IMR-90 (cell line): ENCODE measurements around the gene NRIP1.

Experiments used
- CEBPB ChIP-seq: IDR thresholded peaks from 2 replicates; pipeline ENCODE4 v1.6.1; 2012; ENCODE audit warnings: low read depth, low read length, improper control_type of control experiment
- CHD1 ChIP-seq: IDR thresholded peaks from 2 replicates; pipeline ENCODE4 v1.6.1; 2012; ENCODE audit warnings: low read depth, low read length, improper control_type of control experiment
- CTCF ChIP-seq: conservative IDR thresholded peaks from 2 replicates; pipeline ENCODE4 v1.5.1; 2012; ENCODE audit warnings: mild to moderate bottlenecking, low read depth, low read length, improper control_type of control experiment
- MAZ ChIP-seq: IDR thresholded peaks from 2 replicates; pipeline ENCODE4 v1.6.1; 2012; ENCODE audit warnings: low read depth, mild to moderate bottlenecking, low read length, improper control_type of control experiment, moderate library complexity, borderline replicate concordance
- NFE2L2 ChIP-seq: fragments of 150-350 bp; IDR thresholded peaks from 2 replicates; pipeline ENCODE4 v1.6.1; 2016; ENCODE audit warnings: low read depth, mild to moderate bottlenecking, low read length
- RFX5 ChIP-seq: IDR thresholded peaks from 2 replicates; pipeline ENCODE4 v1.8.0; 2012; ENCODE audit warnings: low read depth, mild to moderate bottlenecking, low read length, moderate library complexity
- USF2 ChIP-seq: fragments of 150-350 bp; IDR thresholded peaks from 2 replicates; pipeline ENCODE4 v1.6.1; 2017; ENCODE audit warnings: mild to moderate bottlenecking, antibody characterized with exemption, low read length, low read depth

GRCh38 chr21:14993115-14993514 is 71.7 kb downstream of the NRIP1 start:
- TF ChIP-seq CHD1: no peak
- no peak for TF ChIP-seq CEBPB
- TF ChIP-seq USF2: no peak
- no peak for TF ChIP-seq RFX5
- no peak for TF ChIP-seq CTCF
- no peak for TF ChIP-seq MAZ
- no peak for TF ChIP-seq NFE2L2
